Measurements from ENCODE around the gene PERM1.

Gene PERM1

DNA sequence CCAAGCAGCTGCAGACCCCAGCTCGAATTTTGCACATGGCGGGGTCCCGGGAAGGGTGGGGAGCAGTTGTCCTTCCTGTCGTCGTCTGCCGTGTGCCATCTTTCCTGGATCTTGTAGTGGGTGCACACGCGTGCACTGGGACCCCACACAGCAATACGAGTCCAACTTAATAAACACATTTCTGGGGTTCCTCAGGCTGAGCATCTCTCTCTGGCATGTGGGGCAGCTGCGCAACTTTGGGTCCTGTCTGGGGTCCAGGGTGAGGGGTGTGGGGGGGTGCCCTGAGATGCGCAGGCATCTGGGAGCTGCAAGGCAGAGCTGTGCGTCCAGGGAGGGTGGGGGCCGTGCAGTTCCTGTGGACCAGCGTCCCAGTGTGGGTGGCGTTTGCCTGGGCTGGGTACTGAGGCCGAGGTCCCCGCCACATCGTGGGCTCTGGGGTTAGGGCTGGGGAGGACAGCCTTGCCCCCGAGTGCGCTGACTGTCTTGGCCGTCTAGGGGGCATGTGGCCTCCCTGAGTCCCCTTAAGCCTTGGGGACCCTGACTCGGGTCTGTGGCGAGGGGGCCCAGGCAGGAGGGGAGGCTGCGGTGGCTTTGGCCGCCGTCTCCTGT, 16.3 kb downstream of the PERM1 start:
- Histone ChIP-seq H2AK5ac (ENCODE audit: low read length) (no peak overlapping the region), H3K27me3 (ENCODE audit: insufficient read depth, low read length, poor library complexity) (no peaks in the 10 kb centered on the region), H3K79me2 (ENCODE audit: control insufficient read depth, insufficient read depth, low read length) (no peaks in the 10 kb centered on the region), H4K8ac (ENCODE audit: low read depth, low read length) (no peak overlapping the region), H3K79me1 (ENCODE audit: low read length) (no peaks in the 10 kb centered on the region), H2BK15ac (replicated peaks; ENCODE audit: low read depth) (no peak overlapping the region), H2BK5ac (ENCODE audit: low read length) (no peak overlapping the region), H2BK120ac (ENCODE audit: low read depth, low read length) (no peak overlapping the region), H3K18ac (ENCODE audit: low read length) (no peak overlapping the region), H3K36me3 (ENCODE audit: control insufficient read depth, insufficient read depth, low read length) (no peaks in the 10 kb centered on the region), H3K56ac (ENCODE audit: low read length) (peak overlapping the region; percentile 2), H3K4me2 (ENCODE audit: low read length) (no peak overlapping the region), H3K4me3 (ENCODE audit: low read length) (no peak overlapping the region), H3K4ac (ENCODE audit: low read depth, low read length) (no peak overlapping the region), H3K4me1 (ENCODE audit: control insufficient read depth, low read depth, low read length) (no peaks in the 10 kb centered on the region), H3K27ac (ENCODE audit: low read depth, low read length) (no peak overlapping the region), H3K9ac (ENCODE audit: low read length) (peak overlapping the region; percentile 27), H3K23ac (ENCODE audit: low read length) (no peak overlapping the region), H4K5ac (ENCODE audit: low read length) (no peak overlapping the region)
- DNase-seq = no peak
- no CpG with 5 or more reads among the region's 26 CpGs for WGBS (ENCODE audit: extremely low coverage, insufficient coverage, low lambda C conversion rate)

DNA sequence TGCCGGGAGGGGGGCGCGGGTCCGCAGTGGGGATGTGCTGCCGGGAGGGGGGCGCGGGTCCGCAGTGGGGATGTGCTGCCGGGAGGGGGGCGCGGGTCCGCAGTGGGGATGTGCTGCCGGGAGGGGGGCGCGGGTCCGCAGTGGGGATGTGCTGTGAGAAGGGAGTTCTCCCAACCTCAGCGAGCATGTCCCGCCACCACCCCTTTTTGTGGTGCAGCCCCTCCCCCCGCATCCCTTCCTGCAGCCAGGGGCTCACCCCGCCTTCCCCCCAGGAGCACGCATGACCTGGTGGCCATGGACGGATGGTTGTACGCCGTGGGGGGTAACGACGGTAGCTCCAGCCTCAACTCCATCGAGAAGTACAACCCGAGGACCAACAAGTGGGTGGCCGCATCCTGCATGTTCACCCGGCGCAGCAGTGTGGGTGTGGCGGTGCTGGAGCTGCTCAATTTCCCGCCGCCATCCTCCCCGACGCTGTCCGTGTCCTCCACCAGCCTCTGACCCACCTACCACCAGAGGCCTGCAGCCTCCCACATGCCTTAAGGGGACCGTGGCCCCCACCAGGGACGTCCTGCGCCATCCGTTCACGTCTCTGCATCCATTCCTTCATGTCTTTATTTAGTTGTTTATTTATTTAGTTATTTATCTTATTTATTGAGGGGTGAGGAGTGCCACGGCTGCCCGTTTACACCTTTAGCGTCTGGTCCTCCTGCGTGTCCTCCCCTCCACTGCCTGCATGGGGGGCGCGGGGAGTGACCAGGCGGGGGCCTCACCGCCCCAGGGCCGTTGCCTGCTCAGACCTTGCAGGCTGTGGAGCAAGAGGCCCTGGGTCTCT, 17.0 kb downstream of the PERM1 start:
- no peak overlapping the region for H3K4me3 ChIP-seq (ENCODE audit: low read length)
- H3K27ac ChIP-seq (ENCODE audit: low read depth, low read length) = no peak overlapping the region
- WGBS (ENCODE audit: extremely low coverage, insufficient coverage, low lambda C conversion rate) = no CpG with 5 or more reads among the region's 51 CpGs
- H3K23ac ChIP-seq (ENCODE audit: low read length) = no peak overlapping the region
- H2BK120ac ChIP-seq (ENCODE audit: low read depth, low read length) = no peak overlapping the region
- no peak overlapping the region for H2AK5ac ChIP-seq (ENCODE audit: low read length)
- H3K27me3 ChIP-seq (ENCODE audit: insufficient read depth, low read length, poor library complexity) = no peaks in the 10 kb centered on the region
- H4K5ac ChIP-seq (ENCODE audit: low read length) = no peak overlapping the region
- H2BK15ac ChIP-seq (replicated peaks; ENCODE audit: low read depth) = no peak overlapping the region
- no peaks in the 10 kb centered on the region for H3K4me1 ChIP-seq (ENCODE audit: control insufficient read depth, low read depth, low read length)
- no peak overlapping the region for H3K4me2 ChIP-seq (ENCODE audit: low read length)
- H3K18ac ChIP-seq (ENCODE audit: low read length) = no peak overlapping the region
- H4K8ac ChIP-seq (ENCODE audit: low read depth, low read length) = no peak overlapping the region
- H3K9ac ChIP-seq (ENCODE audit: low read length) = no peak overlapping the region
- H3K79me1 ChIP-seq (ENCODE audit: low read length) = no peaks in the 10 kb centered on the region
- H3K36me3 ChIP-seq (ENCODE audit: control insufficient read depth, insufficient read depth, low read length) = no peaks in the 10 kb centered on the region
- H3K56ac ChIP-seq (ENCODE audit: low read length) = no peak overlapping the region
- DNase-seq = no peak
- H2BK5ac ChIP-seq (ENCODE audit: low read length) = no peak overlapping the region
- no peak overlapping the region for H3K4ac ChIP-seq (ENCODE audit: low read depth, low read length)
- H3K79me2 ChIP-seq (ENCODE audit: control insufficient read depth, insufficient read depth, low read length) = no peaks in the 10 kb centered on the region

GRCh38 chr1:963746-964525, 18.0 kb downstream of the PERM1 start:
- no peak overlapping the region for H3K23ac ChIP-seq (ENCODE audit: low read length)
- no peaks in the 10 kb centered on the region for H3K79me1 ChIP-seq (ENCODE audit: low read length)
- peaks cover under 1% of the 10 kb centered on the region for H3K79me2 ChIP-seq (ENCODE audit: control insufficient read depth, insufficient read depth, low read length)
- H3K56ac ChIP-seq (ENCODE audit: low read length) = no peak overlapping the region
- no peak overlapping the region for H3K18ac ChIP-seq (ENCODE audit: low read length)
- H4K8ac ChIP-seq (ENCODE audit: low read depth, low read length) = no peak overlapping the region
- WGBS (ENCODE audit: extremely low coverage, insufficient coverage, low lambda C conversion rate) = no CpG with 5 or more reads among the region's 47 CpGs
- H3K4me3 ChIP-seq (ENCODE audit: low read length) = no peak overlapping the region
- H3K27me3 ChIP-seq (ENCODE audit: insufficient read depth, low read length, poor library complexity) = no peaks in the 10 kb centered on the region
- H2BK5ac ChIP-seq (ENCODE audit: low read length) = no peak overlapping the region
- no peak overlapping the region for H3K4ac ChIP-seq (ENCODE audit: low read depth, low read length)
- H3K9ac ChIP-seq (ENCODE audit: low read length) = no peak overlapping the region
- no peaks in the 10 kb centered on the region for H3K4me1 ChIP-seq (ENCODE audit: control insufficient read depth, low read depth, low read length)
- no peak overlapping the region for H3K4me2 ChIP-seq (ENCODE audit: low read length)
- no peak overlapping the region for H2AK5ac ChIP-seq (ENCODE audit: low read length)
- no peak overlapping the region for H3K27ac ChIP-seq (ENCODE audit: low read depth, low read length)
- no peaks in the 10 kb centered on the region for H3K36me3 ChIP-seq (ENCODE audit: control insufficient read depth, insufficient read depth, low read length)
- H4K5ac ChIP-seq (ENCODE audit: low read length) = no peak overlapping the region
- no peak for DNase-seq
- H2BK15ac ChIP-seq (replicated peaks; ENCODE audit: low read depth) = no peak overlapping the region
- H2BK120ac ChIP-seq (ENCODE audit: low read depth, low read length) = no peak overlapping the region

GRCh38 chr1:963301-963651, 18.6 kb downstream of the PERM1 start:
- Histone ChIP-seq H3K4me3 (ENCODE audit: low read length) (no peak overlapping the region), H4K8ac (ENCODE audit: low read depth, low read length) (no peak overlapping the region), H4K5ac (ENCODE audit: low read length) (no peak overlapping the region), H3K18ac (ENCODE audit: low read length) (no peak overlapping the region), H3K56ac (ENCODE audit: low read length) (no peak overlapping the region), H3K4ac (ENCODE audit: low read depth, low read length) (no peak overlapping the region), H3K27ac (ENCODE audit: low read depth, low read length) (no peak overlapping the region), H3K79me1 (ENCODE audit: low read length) (peaks cover 6% of the 10 kb centered on the region), H2BK15ac (replicated peaks; ENCODE audit: low read depth) (no peak overlapping the region), H3K79me2 (ENCODE audit: control insufficient read depth, insufficient read depth, low read length) (peaks cover 7% of the 10 kb centered on the region), H3K27me3 (ENCODE audit: insufficient read depth, low read length, poor library complexity) (no peaks in the 10 kb centered on the region), H3K9ac (ENCODE audit: low read length) (no peak overlapping the region), H3K23ac (ENCODE audit: low read length) (no peak overlapping the region), H3K4me2 (ENCODE audit: low read length) (no peak overlapping the region), H2AK5ac (ENCODE audit: low read length) (no peak overlapping the region), H3K4me1 (ENCODE audit: control insufficient read depth, low read depth, low read length) (no peaks in the 10 kb centered on the region), H2BK120ac (ENCODE audit: low read depth, low read length) (no peak overlapping the region), H3K36me3 (ENCODE audit: control insufficient read depth, insufficient read depth, low read length) (no peaks in the 10 kb centered on the region), H2BK5ac (ENCODE audit: low read length) (no peak overlapping the region)
- no CpG with 5 or more reads among the region's 16 CpGs for WGBS (ENCODE audit: extremely low coverage, insufficient coverage, low lambda C conversion rate)
- DNase-seq = no peak

DNA sequence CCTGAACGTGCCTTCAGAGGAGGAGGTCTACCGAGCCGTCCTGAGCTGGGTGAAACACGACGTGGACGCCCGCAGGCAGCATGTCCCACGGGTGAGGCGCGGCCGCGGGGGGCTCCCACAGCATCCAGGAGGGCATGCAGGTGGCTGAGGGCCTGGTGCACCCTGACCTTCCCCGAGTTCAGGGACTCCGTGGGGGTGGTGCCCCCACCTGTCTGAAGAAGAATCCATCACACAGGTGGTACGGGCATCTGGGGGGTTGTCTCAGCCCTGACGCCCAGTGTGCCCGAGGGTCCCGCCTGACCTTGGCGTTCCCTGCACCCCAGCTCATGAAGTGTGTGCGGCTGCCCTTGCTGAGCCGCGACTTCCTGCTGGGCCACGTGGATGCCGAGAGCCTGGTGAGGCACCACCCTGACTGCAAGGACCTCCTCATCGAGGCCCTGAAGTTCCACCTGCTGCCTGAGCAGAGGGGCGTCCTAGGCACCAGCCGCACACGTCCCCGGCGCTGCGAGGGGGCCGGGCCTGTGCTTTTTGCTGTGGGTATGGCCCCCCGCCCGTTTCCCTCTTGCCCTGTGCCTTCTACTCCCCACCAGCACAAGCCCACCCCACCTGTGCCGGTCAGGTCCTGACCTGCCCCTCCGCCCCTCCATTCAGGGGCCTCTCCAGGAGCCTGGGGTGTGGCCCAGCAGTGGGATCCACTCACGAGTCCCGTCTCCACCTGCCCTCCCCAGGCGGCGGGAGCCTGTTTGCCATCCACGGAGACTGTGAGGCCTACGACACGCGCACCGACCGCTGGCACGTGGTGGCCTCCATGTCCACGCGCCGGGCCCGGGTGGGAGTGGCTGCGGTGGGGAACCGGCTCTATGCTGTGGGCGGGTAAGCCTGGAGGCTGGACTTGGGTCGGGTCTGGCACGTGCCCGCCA, 19.3 kb downstream of the PERM1 start:
- Histone ChIP-seq H3K4me1 (ENCODE audit: control insufficient read depth, low read depth, low read length) (no peaks in the 10 kb centered on the region), H3K56ac (ENCODE audit: low read length) (no peak overlapping the region), H3K4me2 (ENCODE audit: low read length) (no peak overlapping the region), H2BK5ac (ENCODE audit: low read length) (no peak overlapping the region), H2BK15ac (replicated peaks; ENCODE audit: low read depth) (no peak overlapping the region), H4K8ac (ENCODE audit: low read depth, low read length) (no peak overlapping the region), H3K79me1 (ENCODE audit: low read length) (peaks cover 8% of the 10 kb centered on the region), H3K79me2 (ENCODE audit: control insufficient read depth, insufficient read depth, low read length) (peaks cover 10% of the 10 kb centered on the region), H3K9ac (ENCODE audit: low read length) (no peak overlapping the region), H3K27me3 (ENCODE audit: insufficient read depth, low read length, poor library complexity) (no peaks in the 10 kb centered on the region), H3K36me3 (ENCODE audit: control insufficient read depth, insufficient read depth, low read length) (no peaks in the 10 kb centered on the region), H3K23ac (ENCODE audit: low read length) (no peak overlapping the region), H3K4me3 (ENCODE audit: low read length) (no peak overlapping the region), H3K18ac (ENCODE audit: low read length) (no peak overlapping the region), H2BK120ac (ENCODE audit: low read depth, low read length) (no peak overlapping the region), H4K5ac (ENCODE audit: low read length) (no peak overlapping the region), H2AK5ac (ENCODE audit: low read length) (no peak overlapping the region), H3K4ac (ENCODE audit: low read depth, low read length) (no peak overlapping the region), H3K27ac (ENCODE audit: low read depth, low read length) (no peak overlapping the region)
- DNase-seq = no peak
- no CpG with 5 or more reads among the region's 57 CpGs for WGBS (ENCODE audit: extremely low coverage, insufficient coverage, low lambda C conversion rate)

Data from mesendoderm (in vitro differentiated cells).